ENCODE results near the gene HSPG2. TPM values are rescaled to one million over a fixed set of nuclear protein-coding genes. Genes with fewer than 3 reads are reported as not detected.

Gene HSPG2
- total and polyA plus RNA-seq, 2 of the 13 experiments (the other 11 are each of a cell fraction or from before 2014, with no cell fraction given) = 9.1 to 13.1 TPM

DNA sequence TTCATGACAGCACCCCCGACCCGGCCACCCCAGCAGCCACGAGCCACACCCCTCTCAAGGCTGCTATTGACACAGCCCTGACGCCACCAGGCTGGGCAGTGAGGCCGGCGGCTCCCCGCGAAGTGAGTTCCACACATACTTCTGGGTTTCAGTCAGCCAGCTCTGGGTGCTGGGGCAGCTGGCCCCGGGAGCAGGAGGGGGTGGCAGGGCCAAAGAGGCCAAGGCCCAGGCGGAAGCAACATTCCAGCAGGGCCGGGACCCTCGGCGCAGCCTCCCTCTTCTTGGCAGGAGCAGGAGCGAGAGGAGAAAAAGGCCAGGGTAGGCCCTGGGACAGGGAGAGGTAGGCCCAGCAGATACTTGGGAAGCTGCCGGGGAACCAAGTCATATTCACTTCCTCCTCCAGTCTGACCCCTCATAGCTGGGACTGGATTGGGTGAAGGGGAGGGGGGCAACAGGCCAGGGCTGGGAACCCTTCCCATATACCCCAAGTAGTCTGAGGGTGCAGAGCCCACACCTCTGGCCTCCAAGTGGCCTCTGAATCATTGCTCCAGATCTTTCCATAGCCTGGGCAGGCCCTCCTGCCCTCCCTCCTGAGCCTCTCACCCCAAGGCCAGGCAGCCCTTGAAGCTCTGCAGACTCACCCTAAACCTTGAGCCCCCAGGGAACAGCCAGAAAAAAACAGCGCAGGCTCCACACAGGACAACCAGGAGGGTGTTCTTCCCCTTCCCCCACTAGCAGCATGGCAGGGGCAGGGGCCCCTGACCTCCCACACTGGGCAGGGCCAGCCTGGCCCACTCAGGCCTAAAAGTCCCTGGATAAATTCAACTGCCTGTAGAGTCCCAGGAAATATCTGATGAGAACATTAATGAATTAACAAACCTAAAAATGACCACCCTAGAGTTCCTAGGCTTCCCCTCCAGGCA, 5.7 kb downstream of the HSPG2 start (continued):
- TF ChIP-seq, protein P1, sequence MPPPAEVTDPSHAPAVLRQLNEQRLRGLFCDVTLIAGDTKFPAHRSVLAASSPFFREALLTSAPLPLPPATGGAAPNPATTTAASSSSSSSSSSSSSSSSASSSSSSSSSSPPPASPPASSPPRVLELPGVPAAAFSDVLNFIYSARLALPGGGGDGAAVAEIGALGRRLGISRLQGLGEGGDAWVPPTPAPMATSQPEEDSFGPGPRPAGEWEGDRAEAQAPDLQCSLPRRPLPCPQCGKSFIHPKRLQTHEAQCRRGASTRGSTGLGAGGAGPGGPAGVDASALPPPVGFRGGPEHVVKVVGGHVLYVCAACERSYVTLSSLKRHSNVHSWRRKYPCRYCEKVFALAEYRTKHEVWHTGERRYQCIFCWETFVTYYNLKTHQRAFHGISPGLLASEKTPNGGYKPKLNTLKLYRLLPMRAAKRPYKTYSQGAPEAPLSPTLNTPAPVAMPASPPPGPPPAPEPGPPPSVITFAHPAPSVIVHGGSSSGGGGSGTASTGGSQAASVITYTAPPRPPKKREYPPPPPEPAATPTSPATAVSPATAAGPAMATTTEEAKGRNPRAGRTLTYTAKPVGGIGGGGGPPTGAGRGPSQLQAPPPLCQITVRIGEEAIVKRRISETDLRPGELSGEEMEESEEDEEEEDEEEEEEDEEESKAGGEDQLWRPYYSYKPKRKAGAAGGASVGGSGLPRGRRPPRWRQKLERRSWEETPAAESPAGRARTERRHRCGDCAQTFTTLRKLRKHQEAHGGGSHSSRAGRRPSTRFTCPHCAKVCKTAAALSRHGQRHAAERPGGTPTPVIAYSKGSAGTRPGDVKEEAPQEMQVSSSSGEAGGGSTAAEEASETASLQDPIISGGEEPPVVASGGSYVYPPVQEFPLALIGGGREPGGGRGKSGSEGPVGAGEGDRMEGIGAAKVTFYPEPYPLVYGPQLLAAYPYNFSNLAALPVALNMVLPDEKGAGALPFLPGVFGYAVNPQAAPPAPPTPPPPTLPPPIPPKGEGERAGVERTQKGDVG (CRISPR knock-in tag; IDR thresholded peaks at IDR 0.05; ENCODE audit: borderline replicate concordance) = 0 out of 2 replicates have a peak, but pooled peaks have one; percentile 27
- TF ChIP-seq ZNF564 (CRISPR knock-in tag; IDR thresholded peaks at IDR 0.05) (peak; percentile 98; the same call in 1 of the 2 replicates), ZUFSP (CRISPR knock-in tag; IDR thresholded peaks at IDR 0.05; ENCODE audit: borderline replicate concordance) (no peak), ZNF766 (CRISPR knock-in tag; IDR thresholded peaks at IDR 0.05; ENCODE audit: borderline replicate concordance) (no peak), PHF21A (CRISPR knock-in tag; IDR thresholded peaks at IDR 0.05) (peak; percentile 85), AGO2 (optimal IDR thresholded peaks at IDR 0.05; ENCODE audit: low read depth, low read length) (peak; percentile 66), NFKB2 (CRISPR knock-in tag; IDR thresholded peaks at IDR 0.05; ENCODE audit: borderline replicate concordance) (0 out of 2 replicates have a peak, but pooled peaks have one; percentile 50), ZNF660 (CRISPR knock-in tag; IDR thresholded peaks at IDR 0.05; ENCODE audit: borderline replicate concordance, low read depth) (no peak; the same call in 1 of the 2 replicates), NAIF1 (CRISPR knock-in tag; IDR thresholded peaks at IDR 0.05; ENCODE audit: borderline replicate concordance) (no peak), PAF1 (CRISPR knock-in tag; IDR thresholded peaks at IDR 0.05) (no peak), TFE3 (CRISPR knock-in tag; IDR thresholded peaks at IDR 0.05) (peak; percentile 52; the same call in 1 of the 2 replicates), PRDM4 (CRISPR knock-in tag; IDR thresholded peaks at IDR 0.05; ENCODE audit: borderline replicate concordance) (no peak), ZNF383 (CRISPR knock-in tag; IDR thresholded peaks at IDR 0.05; ENCODE audit: borderline replicate concordance) (no peak), ZNF567 (CRISPR knock-in tag; IDR thresholded peaks at IDR 0.05; ENCODE audit: borderline replicate concordance) (no peak), ZNF484 (CRISPR knock-in tag; IDR thresholded peaks at IDR 0.05; ENCODE audit: borderline replicate concordance, low read depth) (no peak)
- TF ChIP-seq, protein P2, sequence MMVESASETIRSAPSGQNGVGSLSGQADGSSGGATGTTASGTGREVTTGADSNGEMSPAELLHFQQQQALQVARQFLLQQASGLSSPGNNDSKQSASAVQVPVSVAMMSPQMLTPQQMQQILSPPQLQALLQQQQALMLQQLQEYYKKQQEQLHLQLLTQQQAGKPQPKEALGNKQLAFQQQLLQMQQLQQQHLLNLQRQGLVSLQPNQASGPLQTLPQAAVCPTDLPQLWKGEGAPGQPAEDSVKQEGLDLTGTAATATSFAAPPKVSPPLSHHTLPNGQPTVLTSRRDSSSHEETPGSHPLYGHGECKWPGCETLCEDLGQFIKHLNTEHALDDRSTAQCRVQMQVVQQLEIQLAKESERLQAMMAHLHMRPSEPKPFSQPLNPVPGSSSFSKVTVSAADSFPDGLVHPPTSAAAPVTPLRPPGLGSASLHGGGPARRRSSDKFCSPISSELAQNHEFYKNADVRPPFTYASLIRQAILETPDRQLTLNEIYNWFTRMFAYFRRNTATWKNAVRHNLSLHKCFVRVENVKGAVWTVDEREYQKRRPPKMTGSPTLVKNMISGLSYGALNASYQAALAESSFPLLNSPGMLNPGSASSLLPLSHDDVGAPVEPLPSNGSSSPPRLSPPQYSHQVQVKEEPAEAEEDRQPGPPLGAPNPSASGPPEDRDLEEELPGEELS (CRISPR knock-in tag; IDR thresholded peaks at IDR 0.05) = peak; percentile 62
